ENCODE measurements around the gene MACROH2A1. TPM values are rescaled to one million over a fixed set of nuclear protein-coding genes. Genes with fewer than 3 reads are reported as not detected.

The MACROH2A1 gene
- polyA plus RNA-seq, 1 of the 3 experiments (the other 2 are of a cell fraction): 165 TPM

DNA sequence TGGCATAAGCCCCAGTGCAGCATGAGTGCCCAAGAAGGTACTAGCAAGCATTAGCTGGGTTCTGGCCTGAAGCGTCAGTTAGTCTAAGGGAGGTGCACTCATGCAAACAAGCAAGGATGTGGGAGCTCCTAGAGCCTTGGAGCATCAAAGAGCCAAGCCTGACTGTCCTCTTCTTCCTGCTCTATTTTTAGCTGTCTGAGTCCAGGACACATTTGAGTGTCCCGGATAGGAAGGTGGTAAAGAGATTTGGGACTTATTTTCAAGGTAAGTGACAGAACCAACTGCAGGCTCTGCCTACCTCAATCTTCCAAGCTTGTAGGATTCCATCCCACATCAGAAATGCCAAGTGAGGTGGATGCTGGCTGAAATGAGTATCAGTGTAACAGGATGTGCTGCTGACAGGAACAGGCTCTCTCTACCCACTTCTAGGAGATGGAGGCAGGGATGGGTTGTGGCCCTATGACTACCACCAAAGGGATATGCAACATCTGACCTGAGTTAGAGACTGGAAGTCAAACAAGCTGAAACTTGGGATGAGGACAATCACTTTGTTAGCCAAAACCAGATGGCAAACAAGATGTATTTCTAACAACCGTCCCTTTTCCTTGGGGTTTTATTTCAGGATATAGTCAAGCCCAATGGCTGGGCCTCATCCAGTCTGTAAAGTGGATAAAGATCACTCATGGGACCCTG, 15.1 kb downstream of the MACROH2A1 start:
- no peak overlapping the region for H2AFZ ChIP-seq (ENCODE audit: low read depth)
- no peak overlapping the region for H3K9ac ChIP-seq
- H3K4me2 ChIP-seq: no peak overlapping the region
- TF ChIP-seq POLR2AphosphoS5 (IDR thresholded peaks at IDR 0.05; ENCODE audit: low read depth, low read length): no peak
- no peak for TF ChIP-seq TEAD4 (IDR thresholded peaks at IDR 0.05; ENCODE audit: borderline replicate concordance, insufficient read depth)
- TF ChIP-seq, protein P1, sequence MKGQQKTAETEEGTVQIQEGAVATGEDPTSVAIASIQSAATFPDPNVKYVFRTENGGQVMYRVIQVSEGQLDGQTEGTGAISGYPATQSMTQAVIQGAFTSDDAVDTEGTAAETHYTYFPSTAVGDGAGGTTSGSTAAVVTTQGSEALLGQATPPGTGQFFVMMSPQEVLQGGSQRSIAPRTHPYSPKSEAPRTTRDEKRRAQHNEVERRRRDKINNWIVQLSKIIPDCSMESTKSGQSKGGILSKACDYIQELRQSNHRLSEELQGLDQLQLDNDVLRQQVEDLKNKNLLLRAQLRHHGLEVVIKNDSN (IDR thresholded peaks at IDR 0.05; ENCODE audit: borderline replicate concordance, low read depth): no peak
- peaks cover 92% of the 10 kb centered on the region for H3K79me2 ChIP-seq (ENCODE audit: insufficient read depth)
- H3F3A ChIP-seq (replicated peaks; ENCODE audit: insufficient read depth): peaks cover 10% of the 10 kb centered on the region
- ChIA-PET POLR2A (no interaction called here), CTCF (interaction anchor here (1.1 to 2.2 kb wide), 2 partner anchors 9 to 42 kb away, joined by 4 to 8 read pairs; no protein-coding TSS in a partner anchor)
- no peak overlapping the region for H3K27ac ChIP-seq (ENCODE audit: low read depth in 2 of 2, low read length in 1 of 2)
- H3K4me1 ChIP-seq (ENCODE audit: control insufficient read depth in 1 of 2, insufficient read depth in 2 of 2, low read depth in 1 of 2, low read length in 1 of 2): peaks cover 21 to 33% of the 10 kb centered on the region in 2 experiments
- WGBS (ENCODE audit: low lambda C conversion rate): 90% methylated on average over 2 of the region's 3 CpGs
- peaks cover 16% of the 10 kb centered on the region; the same call in 1 of the 2 replicates for H4K20me1 ChIP-seq (ENCODE audit: insufficient read depth)
- no peaks in the 10 kb centered on the region for H3K27me3 ChIP-seq (ENCODE audit: insufficient read depth)
- H3K9me2 ChIP-seq: no peaks in the 10 kb centered on the region
- peaks cover 56 to 84% of the 10 kb centered on the region in 2 experiments for H3K36me3 ChIP-seq (replicated peaks in 1 of 2; ENCODE audit: control insufficient read depth in 1 of 2, insufficient read depth in 2 of 2, low read length in 1 of 2)
- no peak overlapping the region for H3K4me3 ChIP-seq (ENCODE audit: low read depth in 2 of 2, low read length in 1 of 2)
- no peak for DNase-seq
- H3K9me3 ChIP-seq: no peaks in the 10 kb centered on the region

GRCh38 chr5:135382981-135383380, 16.1 kb downstream of the MACROH2A1 start:
- WGBS (ENCODE audit: low lambda C conversion rate): 100% methylated on average over 3 of the region's 3 CpGs
- no peaks in the 10 kb centered on the region for H3K27me3 ChIP-seq (ENCODE audit: insufficient read depth)
- peaks cover 25% of the 10 kb centered on the region; the same call in 1 of the 2 replicates for H4K20me1 ChIP-seq (ENCODE audit: insufficient read depth)
- DNase-seq: no peak
- CTCF ChIA-PET: interaction anchor here (2.2 kb wide), 1 partner anchor 43 kb away, joined by 8 read pairs; no protein-coding TSS in a partner anchor
- no peak overlapping the region for H3K4me2 ChIP-seq
- H3F3A ChIP-seq (replicated peaks; ENCODE audit: insufficient read depth): peaks cover 7% of the 10 kb centered on the region
- no peaks in the 10 kb centered on the region for H3K9me3 ChIP-seq
- POLR2A ChIA-PET: no interaction called here
- H3K9ac ChIP-seq: no peak overlapping the region
- peaks cover 30 to 43% of the 10 kb centered on the region in 2 experiments for H3K4me1 ChIP-seq (ENCODE audit: control insufficient read depth in 1 of 2, insufficient read depth in 2 of 2, low read depth in 1 of 2, low read length in 1 of 2)
- H3K9me2 ChIP-seq: no peaks in the 10 kb centered on the region
- H3K27ac ChIP-seq (ENCODE audit: low read depth in 2 of 2, low read length in 1 of 2): no peak overlapping the region
- no peak overlapping the region for H3K4me3 ChIP-seq (ENCODE audit: low read depth in 2 of 2, low read length in 1 of 2)
- H2AFZ ChIP-seq (ENCODE audit: low read depth): no peak overlapping the region
- peaks cover 92% of the 10 kb centered on the region for H3K79me2 ChIP-seq (ENCODE audit: insufficient read depth)
- peaks cover 46 to 82% of the 10 kb centered on the region in 2 experiments for H3K36me3 ChIP-seq (replicated peaks in 1 of 2; ENCODE audit: control insufficient read depth in 1 of 2, insufficient read depth in 2 of 2, low read length in 1 of 2)
- no peak for TF ChIP-seq SIN3A (IDR thresholded peaks at IDR 0.05; ENCODE audit: borderline replicate concordance, low read depth, low read length)
- TF ChIP-seq FOXJ3 (CRISPR knock-in tag; IDR thresholded peaks at IDR 0.05): no peak
- TF ChIP-seq ELF1 (IDR thresholded peaks at IDR 0.05): no peak
- no peak for TF ChIP-seq GABPA (IDR thresholded peaks at IDR 0.05; ENCODE audit: low read depth)
- TF ChIP-seq CHD2 (IDR thresholded peaks at IDR 0.05; ENCODE audit: low read length, partially characterized antibody): no peak
- TF ChIP-seq GATA2 (CRISPR knock-in tag; IDR thresholded peaks at IDR 0.05): no peak
- TF ChIP-seq, protein P1 (IDR thresholded peaks at IDR 0.05; ENCODE audit: borderline replicate concordance, low read depth): no peak
- TF ChIP-seq MEF2A (IDR thresholded peaks at IDR 0.05; ENCODE audit: borderline replicate concordance, low read depth): no peak
- TF ChIP-seq RAD21 (IDR thresholded peaks at IDR 0.05; ENCODE audit: low read length): no peak

Data from SK-N-SH (cell line).